PC-3 (cell line): Measurements from ENCODE around the gene C5orf63.

Source experiments
- EZH2 ChIP-seq: fragments of 300-600 bp; sonication (generic); IDR thresholded peaks from one replicate; pipeline ENCODE4 v1.6.1; 2017; ENCODE audit warnings: antibody characterized with exemption, mild to moderate bottlenecking, low read length; ENCODE audit not compliant: unreplicated experiment
- TF ChIP-seq, protein P1 (sequence below): fragments of 300-600 bp; sonication (generic); conservative IDR thresholded peaks from 2 replicates; pipeline ENCODE4 v1.5.1; 2017; ENCODE audit warnings: antibody characterized with exemption, low read depth, mild to moderate bottlenecking, low read length

DNA sequence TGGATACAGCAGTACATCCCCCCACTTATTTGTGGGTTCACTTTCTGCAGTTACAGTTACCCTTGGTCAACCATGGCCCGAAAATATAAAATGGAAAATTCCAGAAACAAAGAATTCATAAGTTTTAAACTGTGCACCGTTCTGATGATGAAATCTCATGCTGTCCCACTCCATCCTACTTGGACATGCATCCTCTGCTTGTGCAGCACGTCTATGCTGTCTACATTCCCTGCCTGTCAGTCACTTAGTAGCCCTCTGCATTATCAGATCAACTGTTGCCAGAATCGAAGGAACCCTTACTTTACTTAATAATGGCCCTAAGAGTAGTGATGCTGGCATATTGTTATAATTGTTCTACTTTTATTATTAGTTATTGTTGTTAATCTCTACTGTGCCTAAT lies 57.6 kb downstream of the C5orf63 start:
- TF ChIP-seq, protein P1, sequence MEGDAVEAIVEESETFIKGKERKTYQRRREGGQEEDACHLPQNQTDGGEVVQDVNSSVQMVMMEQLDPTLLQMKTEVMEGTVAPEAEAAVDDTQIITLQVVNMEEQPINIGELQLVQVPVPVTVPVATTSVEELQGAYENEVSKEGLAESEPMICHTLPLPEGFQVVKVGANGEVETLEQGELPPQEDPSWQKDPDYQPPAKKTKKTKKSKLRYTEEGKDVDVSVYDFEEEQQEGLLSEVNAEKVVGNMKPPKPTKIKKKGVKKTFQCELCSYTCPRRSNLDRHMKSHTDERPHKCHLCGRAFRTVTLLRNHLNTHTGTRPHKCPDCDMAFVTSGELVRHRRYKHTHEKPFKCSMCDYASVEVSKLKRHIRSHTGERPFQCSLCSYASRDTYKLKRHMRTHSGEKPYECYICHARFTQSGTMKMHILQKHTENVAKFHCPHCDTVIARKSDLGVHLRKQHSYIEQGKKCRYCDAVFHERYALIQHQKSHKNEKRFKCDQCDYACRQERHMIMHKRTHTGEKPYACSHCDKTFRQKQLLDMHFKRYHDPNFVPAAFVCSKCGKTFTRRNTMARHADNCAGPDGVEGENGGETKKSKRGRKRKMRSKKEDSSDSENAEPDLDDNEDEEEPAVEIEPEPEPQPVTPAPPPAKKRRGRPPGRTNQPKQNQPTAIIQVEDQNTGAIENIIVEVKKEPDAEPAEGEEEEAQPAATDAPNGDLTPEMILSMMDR = no peak
- TF ChIP-seq EZH2 = no peak
